Stimulated activated CD8-positive, alpha-beta memory T cell treated with anti-CD3 and anti-CD28 coated beads, Interleukin-4, amount 100 ng/mL, for 1 hour (primary cell): ENCODE results near the gene NFATC2.
"Not testable (repeated sequence)": the region's sequence is repeated elsewhere in the genome, so short reads cannot be mapped to it uniquely, and the experiment has no call there.

Source experiments
- DNase-seq, 2 donors: peaks; one replicate each; pipeline ENCODE4 v3.0.0-alpha.2; 2020; ENCODE audit warnings: low read depth in 2 of 2, low spot score in 1 of 2

NFATC2 gene

GRCh38 chr20:51473771-51474170 lies 68.7 kb downstream of the NFATC2 start:
- DNase-seq = no peak

- no peak for DNase-seq
These were observed 69.3 kb downstream of the NFATC2 start for GRCh38 chr20:51473256-51473655.

- no peak for DNase-seq
These were observed 71.6 kb downstream of the NFATC2 start for GRCh38 chr20:51470907-51471411.

- DNase-seq = no peak
These were observed 72.1 kb downstream of the NFATC2 start for GRCh38 chr20:51470499-51470820.

- DNase-seq = no peak
These were observed 72.7 kb downstream of the NFATC2 start for GRCh38 chr20:51469578-51470498.

GRCh38 chr20:51469046-51469445 lies 73.5 kb downstream of the NFATC2 start:
- DNase-seq = no peak

GRCh38 chr20:51468636-51469035 lies 73.9 kb downstream of the NFATC2 start:
- DNase-seq = no peak

- no peak for DNase-seq
These were observed 74.4 kb downstream of the NFATC2 start for GRCh38 chr20:51467956-51468626.

- DNase-seq = no peak
These were observed 78.5 kb downstream of the NFATC2 start for GRCh38 chr20:51463998-51464397.

- no peak for DNase-seq
These were observed 79.0 kb downstream of the NFATC2 start for GRCh38 chr20:51463560-51463959.

- DNase-seq = no peak
These were observed 79.8 kb downstream of the NFATC2 start for GRCh38 chr20:51462566-51463276.

- not testable (repeated sequence) for DNase-seq
These were observed 80.7 kb downstream of the NFATC2 start for GRCh38 chr20:51461846-51462245.

- no peak for DNase-seq
These were observed 81.2 kb downstream of the NFATC2 start for GRCh38 chr20:51461306-51461705.

- no peak for DNase-seq
These were observed 81.8 kb downstream of the NFATC2 start for GRCh38 chr20:51460569-51461265.

GRCh38 chr20:51460163-51460562 lies 82.4 kb downstream of the NFATC2 start:
- DNase-seq = no peak

- DNase-seq = no peak
These were observed 83.6 kb downstream of the NFATC2 start for GRCh38 chr20:51458751-51459439.

- DNase-seq = no peak
These were observed 85.0 kb downstream of the NFATC2 start for GRCh38 chr20:51457533-51457932.

GRCh38 chr20:51456511-51457509 lies 85.7 kb downstream of the NFATC2 start:
- DNase-seq = no peak

GRCh38 chr20:51454250-51454865 lies 88.2 kb downstream of the NFATC2 start:
- no peak for DNase-seq
